ENCODE measurements around the gene ACTA2.

The ACTA2 gene

GRCh38 chr10:88918191-88918905, 34.2 kb downstream of the ACTA2 start:
- TF ChIP-seq CTCF (IDR thresholded peaks at IDR 0.05; ENCODE audit: low read depth, low read length, missing control alignments), result no peak
- H3K4me3 ChIP-seq (replicated peaks; ENCODE audit: low read depth, low read length), result no peak overlapping the region
- DNase-seq (ENCODE audit: extremely low read depth, low read depth), result no peak

GRCh38 chr10:88916986-88917385, 35.6 kb downstream of the ACTA2 start:
- no peak for DNase-seq (ENCODE audit: extremely low read depth, low read depth)
- TF ChIP-seq CTCF (IDR thresholded peaks at IDR 0.05; ENCODE audit: low read depth, low read length, missing control alignments), result no peak
- H3K4me3 ChIP-seq (replicated peaks; ENCODE audit: low read depth, low read length), result no peak overlapping the region

- no peak overlapping the region for H3K4me3 ChIP-seq (replicated peaks; ENCODE audit: low read depth, low read length)
- TF ChIP-seq CTCF (IDR thresholded peaks at IDR 0.05; ENCODE audit: low read depth, low read length, missing control alignments), result no peak
- no peak for DNase-seq (ENCODE audit: extremely low read depth, low read depth)
These were observed 36.3 kb downstream of the ACTA2 start for GRCh38 chr10:88916231-88916630.

GRCh38 chr10:88915781-88916180, 36.8 kb downstream of the ACTA2 start:
- no peak for DNase-seq (ENCODE audit: extremely low read depth, low read depth)
- H3K4me3 ChIP-seq (replicated peaks; ENCODE audit: low read depth, low read length), result no peak overlapping the region
- TF ChIP-seq CTCF (IDR thresholded peaks at IDR 0.05; ENCODE audit: low read depth, low read length, missing control alignments), result no peak

GRCh38 chr10:88913788-88914187, 38.8 kb downstream of the ACTA2 start:
- no peak for DNase-seq (ENCODE audit: extremely low read depth, low read depth)
- TF ChIP-seq CTCF (IDR thresholded peaks at IDR 0.05; ENCODE audit: low read depth, low read length, missing control alignments), result no peak
- H3K4me3 ChIP-seq (replicated peaks; ENCODE audit: low read depth, low read length), result no peak overlapping the region

- no peak for TF ChIP-seq CTCF (IDR thresholded peaks at IDR 0.05; ENCODE audit: low read depth, low read length, missing control alignments)
- no peak for DNase-seq (ENCODE audit: extremely low read depth, low read depth)
- no peak overlapping the region for H3K4me3 ChIP-seq (replicated peaks; ENCODE audit: low read depth, low read length)
These were observed 39.4 kb downstream of the ACTA2 start for GRCh38 chr10:88913127-88913526.

GRCh38 chr10:88911851-88912250, 40.7 kb downstream of the ACTA2 start:
- no peak for DNase-seq (ENCODE audit: extremely low read depth, low read depth)
- H3K4me3 ChIP-seq (replicated peaks; ENCODE audit: low read depth, low read length), result no peak overlapping the region
- no peak for TF ChIP-seq CTCF (IDR thresholded peaks at IDR 0.05; ENCODE audit: low read depth, low read length, missing control alignments)

Measured in HFF-Myc (cell line).